ENCODE results near the gene HIVEP2. TPM values are rescaled to one million over a fixed set of nuclear protein-coding genes. Genes with fewer than 3 reads are reported as not detected.

HIVEP2 gene
- total RNA-seq, 1 experiment from 2014 or later, result 4.2 TPM

DNA sequence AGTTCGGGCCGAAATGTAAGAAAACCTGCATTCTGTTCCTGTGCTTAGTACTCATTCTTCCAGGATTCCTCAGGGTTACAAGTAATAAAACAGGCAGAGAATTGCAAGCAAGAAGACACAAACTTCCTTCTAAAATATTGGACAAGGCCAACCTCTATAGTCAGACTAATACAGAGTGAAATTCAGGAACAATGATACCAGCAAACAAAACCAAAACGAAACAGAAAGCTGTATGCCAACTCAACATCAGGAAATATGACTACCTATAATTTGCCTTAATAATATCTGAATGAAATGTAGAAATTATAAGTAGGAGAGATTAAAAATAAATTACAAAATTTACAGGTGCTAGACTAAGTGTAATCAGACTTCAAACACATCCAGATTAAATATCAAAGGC is 238.8 kb downstream of the HIVEP2 start:
- no peak overlapping the region for H2AK5ac ChIP-seq (ENCODE audit: insufficient read length, low read length)
- no peak for DNase-seq
- H3K4me1 ChIP-seq (ENCODE audit: insufficient read depth, low read length), result peaks cover 3% of the 10 kb centered on the region; the same call in 1 of the 2 replicates
- no peak overlapping the region for H3K27ac ChIP-seq (ENCODE audit: insufficient read length, low read depth, low read length)
- Mint-ChIP-seq H3K4me1 (peaks cover 12% of the 10 kb centered on the region in 2 experiments), H3K4me3 (no peak overlapping the region), H3K36me3 (ENCODE audit: insufficient read depth in 1 of 3, low read depth in 3 of 3) (no peaks in the 10 kb centered on the region), H3K9me3 (no peaks in the 10 kb centered on the region), H3K27me3 (ENCODE audit: low read depth) (no peaks in the 10 kb centered on the region), H3K27ac (no peak overlapping the region)
- no peak overlapping the region for H3K9ac ChIP-seq (ENCODE audit: extremely low read depth, insufficient read length, low read length)
- no peak overlapping the region for H3K4ac ChIP-seq (ENCODE audit: low read depth, low read length)
- no peak overlapping the region for H3K4me2 ChIP-seq (ENCODE audit: insufficient read depth, insufficient read length, low read length)
- H3K9me3 ChIP-seq (ENCODE audit: control insufficient read depth, low read depth, low read length), result no peaks in the 10 kb centered on the region
- H2BK15ac ChIP-seq (ENCODE audit: low read depth, low read length), result no peak overlapping the region
- H2AFZ ChIP-seq (ENCODE audit: low read length), result no peak overlapping the region
- H3K18ac ChIP-seq (ENCODE audit: insufficient read length, low read depth, low read length), result no peak overlapping the region
- H3K14ac ChIP-seq (ENCODE audit: insufficient read depth, low read length), result no peak overlapping the region
- H2BK20ac ChIP-seq (ENCODE audit: low read depth, low read length, poor library complexity, severe bottlenecking), result no peak overlapping the region
- no peak overlapping the region for H2BK5ac ChIP-seq (ENCODE audit: insufficient read length, low read length)
- no peak overlapping the region for H3T11ph ChIP-seq (ENCODE audit: low read length)
- no peaks in the 10 kb centered on the region for H4K20me1 ChIP-seq (ENCODE audit: control insufficient read depth, insufficient read depth, insufficient read length)
- H3K79me1 ChIP-seq (ENCODE audit: insufficient read depth, low read depth, low read length, poor library complexity, severe bottlenecking), result no peaks in the 10 kb centered on the region
- no peak overlapping the region for H4K5ac ChIP-seq (ENCODE audit: insufficient read length, low read depth, low read length)
- no peak overlapping the region for H4K91ac ChIP-seq (ENCODE audit: insufficient read length, low read depth, low read length)
- no peak overlapping the region for H2BK120ac ChIP-seq (ENCODE audit: low read depth, low read length, poor library complexity, severe bottlenecking)
- no CpG with 5 or more reads among the region's 3 CpGs for WGBS (ENCODE audit: extremely low coverage, insufficient read length, low lambda C conversion rate)
- no peaks in the 10 kb centered on the region for H3K79me2 ChIP-seq (ENCODE audit: insufficient read depth, low read length)
- no peak overlapping the region for H2BK12ac ChIP-seq (ENCODE audit: insufficient read length, low read depth, low read length)
- no peak overlapping the region for H3K23ac ChIP-seq (ENCODE audit: insufficient read length, low read depth, low read length)
- H3K56ac ChIP-seq (ENCODE audit: insufficient read length, low read depth, low read length), result no peak overlapping the region
- no peaks in the 10 kb centered on the region for H3K27me3 ChIP-seq (ENCODE audit: insufficient read depth, low read length)
- H3K23me2 ChIP-seq (ENCODE audit: insufficient read length, low read depth, low read length, poor library complexity, severe bottlenecking), result no peaks in the 10 kb centered on the region
- TF ChIP-seq, protein P1, sequence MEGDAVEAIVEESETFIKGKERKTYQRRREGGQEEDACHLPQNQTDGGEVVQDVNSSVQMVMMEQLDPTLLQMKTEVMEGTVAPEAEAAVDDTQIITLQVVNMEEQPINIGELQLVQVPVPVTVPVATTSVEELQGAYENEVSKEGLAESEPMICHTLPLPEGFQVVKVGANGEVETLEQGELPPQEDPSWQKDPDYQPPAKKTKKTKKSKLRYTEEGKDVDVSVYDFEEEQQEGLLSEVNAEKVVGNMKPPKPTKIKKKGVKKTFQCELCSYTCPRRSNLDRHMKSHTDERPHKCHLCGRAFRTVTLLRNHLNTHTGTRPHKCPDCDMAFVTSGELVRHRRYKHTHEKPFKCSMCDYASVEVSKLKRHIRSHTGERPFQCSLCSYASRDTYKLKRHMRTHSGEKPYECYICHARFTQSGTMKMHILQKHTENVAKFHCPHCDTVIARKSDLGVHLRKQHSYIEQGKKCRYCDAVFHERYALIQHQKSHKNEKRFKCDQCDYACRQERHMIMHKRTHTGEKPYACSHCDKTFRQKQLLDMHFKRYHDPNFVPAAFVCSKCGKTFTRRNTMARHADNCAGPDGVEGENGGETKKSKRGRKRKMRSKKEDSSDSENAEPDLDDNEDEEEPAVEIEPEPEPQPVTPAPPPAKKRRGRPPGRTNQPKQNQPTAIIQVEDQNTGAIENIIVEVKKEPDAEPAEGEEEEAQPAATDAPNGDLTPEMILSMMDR (conservative IDR thresholded peaks at IDR 0.05), result no peak
- H4K8ac ChIP-seq (replicated peaks; ENCODE audit: insufficient read length, low read depth, low read length), result no peak overlapping the region
